ACC112 (cell line): Measurements from ENCODE around the gene MRM2.

ENCODE experiments used
- H2AFZ ChIP-seq: fragments of 200-600 bp; sonication (generic); one replicate; pipeline ENCODE4 v1.6.0; 2017; ENCODE audit warnings: antibody characterized with exemption, low read length; ENCODE audit not compliant: unreplicated experiment
- H3K27ac ChIP-seq: fragments of 200-600 bp; sonication (generic); 2 replicates; pipeline ENCODE4 v1.5.1; 2014; ENCODE audit warnings: low read depth, mild to moderate bottlenecking, antibody characterized with exemption, low read length, moderate library complexity
- H3K27me3 ChIP-seq: fragments of 200-600 bp; sonication (generic); 2 replicates; pipeline ENCODE4 v1.6.1; 2014; ENCODE audit warnings: mild to moderate bottlenecking, antibody characterized with exemption, low read length, moderate library complexity, mixed read lengths; ENCODE audit not compliant: insufficient read depth
- H3K36me3 ChIP-seq: fragments of 200-600 bp; sonication (generic); 2 replicates; pipeline ENCODE4 v1.6.1; 2016; ENCODE audit warnings: mild to moderate bottlenecking, antibody characterized with exemption, low read length, moderate library complexity, mixed read lengths; ENCODE audit not compliant: insufficient read depth
- H3K4me1 ChIP-seq: fragments of 200-600 bp; sonication (generic); one replicate; pipeline ENCODE4 v1.6.1; 2016; ENCODE audit warnings: low read length, mixed read lengths; ENCODE audit not compliant: insufficient read depth, unreplicated experiment, control insufficient read depth
- H3K4me3 ChIP-seq: fragments of 200-600 bp; sonication (generic); 2 replicates; pipeline ENCODE4 v1.5.1; 2014; ENCODE audit warnings: mild to moderate bottlenecking, low read depth, low read length
- H3K79me2 ChIP-seq: fragments of 200-600 bp; sonication (generic); one replicate; pipeline ENCODE4 v1.6.0; 2016; ENCODE audit warnings: low read length; ENCODE audit not compliant: control insufficient read depth, unreplicated experiment, insufficient read depth

MRM2 gene

DNA sequence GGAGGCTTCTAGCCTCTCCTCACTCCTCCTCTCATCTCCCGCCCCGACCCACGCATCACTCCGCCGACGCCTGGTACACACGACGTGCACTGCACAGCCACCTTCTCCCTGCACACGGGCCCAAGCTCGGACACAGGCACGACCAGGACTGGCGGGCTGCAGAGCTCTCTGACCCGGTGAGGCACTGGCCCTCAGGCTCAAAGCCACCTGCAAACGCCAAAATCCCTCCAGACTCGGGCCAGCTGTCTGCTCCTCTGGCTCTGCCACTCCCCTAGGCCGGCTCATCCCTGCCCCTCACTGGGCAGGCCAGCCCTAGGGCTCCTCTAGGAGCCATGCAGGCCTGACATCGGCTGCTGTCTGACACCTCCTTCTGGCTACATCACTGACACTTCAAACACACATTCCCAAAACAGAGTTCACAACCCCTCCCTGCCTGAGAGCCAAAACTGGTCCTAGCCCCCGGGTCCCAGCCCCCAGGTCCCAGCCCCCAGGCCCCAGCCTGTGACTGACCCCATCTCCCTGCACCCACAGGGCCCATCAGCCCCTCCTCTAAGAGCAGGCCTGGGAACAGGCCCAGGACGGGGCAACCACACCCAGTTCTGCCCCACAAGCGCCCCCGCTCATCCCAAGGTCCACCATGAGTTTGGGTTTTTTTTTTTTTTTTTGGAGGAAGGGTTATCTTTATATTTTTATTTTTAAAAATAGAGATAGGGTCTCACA lies 44.4 kb downstream of the MRM2 start:
- no peaks in the 10 kb centered on the region for H3K27me3 ChIP-seq
- H3K4me3 ChIP-seq, result no peak overlapping the region
- no peaks in the 10 kb centered on the region for H3K4me1 ChIP-seq
- H3K79me2 ChIP-seq, result no peaks in the 10 kb centered on the region
- peaks cover 19% of the 10 kb centered on the region for H3K36me3 ChIP-seq
- no peak overlapping the region for H2AFZ ChIP-seq
- H3K27ac ChIP-seq, result no peak overlapping the region

DNA sequence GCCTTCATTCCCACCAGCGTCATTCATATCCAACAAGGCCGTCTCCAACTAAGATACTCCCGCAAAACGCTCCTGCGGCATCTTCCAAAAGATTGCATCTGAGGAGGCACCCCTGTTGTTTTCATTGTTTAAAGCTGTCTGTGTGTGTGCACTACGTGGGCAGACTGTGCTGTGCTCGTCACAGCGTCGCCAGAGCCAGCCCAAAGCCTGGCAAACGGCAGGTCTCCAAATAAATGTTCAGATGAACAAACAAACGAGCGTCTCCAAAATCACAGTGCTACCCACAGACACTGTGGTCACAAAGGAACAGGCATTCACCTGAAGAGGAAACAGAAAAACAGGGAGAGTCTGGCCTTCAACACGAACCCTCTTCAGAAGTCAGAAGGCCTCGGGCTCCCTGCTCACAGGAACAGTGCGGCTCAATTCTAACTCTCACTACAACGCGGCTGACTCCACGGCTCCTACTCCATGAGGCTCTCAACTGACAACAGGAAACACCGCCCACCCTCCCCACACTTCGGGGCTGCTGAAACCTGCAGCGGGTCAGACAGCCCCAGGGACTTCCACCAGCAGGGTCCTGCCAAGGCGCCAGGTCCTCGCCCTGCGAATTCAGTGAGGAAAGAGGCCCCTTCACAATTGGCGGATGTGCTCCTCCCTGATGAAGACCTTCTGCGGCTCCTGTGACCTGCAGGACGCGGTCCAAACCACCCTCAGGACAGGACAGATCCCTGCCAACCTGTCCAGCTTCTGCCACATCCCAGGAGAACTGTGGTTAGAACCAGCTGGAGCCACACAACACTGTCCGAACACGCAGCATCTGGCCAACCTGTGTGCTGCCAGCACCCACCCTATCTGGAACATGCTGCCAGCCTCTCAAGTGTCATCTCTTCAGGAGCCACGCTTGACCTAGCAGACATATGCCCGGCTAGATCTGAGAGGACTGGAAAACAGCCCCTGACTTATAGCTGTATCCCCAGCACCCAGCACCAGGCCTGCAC lies 45.3 kb downstream of the MRM2 start:
- Histone ChIP-seq H3K79me2 (no peaks in the 10 kb centered on the region), H2AFZ (no peak overlapping the region), H3K27ac (no peak overlapping the region), H3K36me3 (peaks cover 19% of the 10 kb centered on the region), H3K4me3 (no peak overlapping the region), H3K4me1 (no peaks in the 10 kb centered on the region), H3K27me3 (no peaks in the 10 kb centered on the region)

DNA sequence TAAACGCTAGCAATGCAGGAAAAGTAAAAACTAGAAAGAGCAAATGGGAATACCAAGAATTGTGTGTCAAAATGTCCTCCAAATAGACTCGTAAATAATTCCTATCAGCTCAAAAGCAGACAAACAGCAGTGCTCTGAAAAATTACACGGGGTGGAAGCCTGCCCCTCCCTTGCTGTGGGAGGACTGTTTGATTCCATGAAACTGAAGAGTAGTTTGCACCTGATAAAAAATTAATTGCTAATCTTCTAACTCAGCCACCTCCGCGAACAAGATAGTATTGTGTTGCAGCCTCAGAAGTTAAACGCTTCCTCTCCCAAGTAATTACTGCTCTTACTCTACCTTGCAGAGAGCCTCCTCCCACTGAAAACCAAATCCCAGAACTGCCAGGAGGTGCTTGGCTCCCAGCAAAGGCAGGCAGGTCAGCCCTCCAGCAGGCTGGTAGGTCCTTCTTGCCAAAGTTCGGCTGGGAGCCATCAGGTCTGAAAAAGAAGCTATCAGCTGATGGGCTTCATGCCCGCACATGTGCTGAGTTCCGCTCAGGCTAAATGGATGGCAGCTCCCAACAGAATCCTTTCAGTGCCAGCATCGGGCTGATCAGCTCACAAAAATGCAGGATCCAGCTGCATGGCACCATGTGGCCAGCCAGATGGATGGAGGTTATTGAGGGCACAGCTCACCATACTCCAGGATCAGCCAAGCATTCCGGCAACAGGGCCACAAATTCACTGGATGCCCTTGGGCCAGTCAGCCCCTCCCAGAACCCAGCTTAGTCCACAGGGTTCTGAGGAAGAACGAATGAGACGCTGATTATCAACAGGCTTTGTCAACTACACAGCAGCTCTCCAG lies 46.4 kb downstream of the MRM2 start:
- Histone ChIP-seq H3K4me1 (no peaks in the 10 kb centered on the region), H3K27me3 (no peaks in the 10 kb centered on the region), H3K79me2 (no peaks in the 10 kb centered on the region), H2AFZ (no peak overlapping the region), H3K36me3 (peaks cover 19% of the 10 kb centered on the region), H3K4me3 (no peak overlapping the region), H3K27ac (no peak overlapping the region)

DNA sequence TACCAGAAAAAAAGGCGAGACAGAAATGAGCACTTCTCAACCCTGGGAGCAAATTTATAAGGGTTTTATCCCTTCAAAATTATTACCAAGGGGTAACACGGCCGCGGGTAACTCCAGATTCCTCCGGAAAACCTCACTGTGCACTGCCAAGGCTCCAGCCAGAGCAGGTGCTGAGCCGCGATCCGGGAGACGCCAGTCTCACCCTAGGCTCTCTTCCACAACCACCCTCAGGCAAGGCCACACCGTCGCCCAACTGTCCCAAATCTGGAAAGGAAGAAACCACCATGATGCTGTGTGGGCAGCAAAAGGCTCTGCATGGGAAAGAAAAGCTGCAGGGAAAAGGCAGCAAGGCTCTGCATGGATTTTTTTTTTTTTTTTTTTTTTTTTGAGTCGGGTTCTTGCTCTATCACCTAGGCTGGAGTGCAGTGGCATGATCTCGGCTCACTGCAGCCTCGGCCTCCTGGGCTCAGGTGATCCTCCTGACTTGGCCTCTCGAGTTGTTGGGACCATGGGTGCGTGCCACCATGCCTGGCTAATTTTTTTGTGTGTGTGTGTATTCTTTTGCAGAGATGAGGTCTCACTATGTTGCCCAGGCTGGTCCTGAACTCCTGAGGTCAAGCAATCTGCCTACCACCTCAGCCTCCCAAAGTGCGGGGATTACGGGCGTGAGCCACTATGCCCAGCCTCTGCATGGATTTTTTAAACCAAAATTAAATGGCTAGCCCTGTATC lies 48.3 kb downstream of the MRM2 start:
- H3K4me3 ChIP-seq, result no peak overlapping the region
- no peak overlapping the region for H2AFZ ChIP-seq
- no peaks in the 10 kb centered on the region for H3K4me1 ChIP-seq
- H3K27me3 ChIP-seq, result no peaks in the 10 kb centered on the region
- H3K27ac ChIP-seq, result no peak overlapping the region
- peaks cover 20% of the 10 kb centered on the region for H3K36me3 ChIP-seq
- H3K79me2 ChIP-seq, result no peaks in the 10 kb centered on the region

DNA sequence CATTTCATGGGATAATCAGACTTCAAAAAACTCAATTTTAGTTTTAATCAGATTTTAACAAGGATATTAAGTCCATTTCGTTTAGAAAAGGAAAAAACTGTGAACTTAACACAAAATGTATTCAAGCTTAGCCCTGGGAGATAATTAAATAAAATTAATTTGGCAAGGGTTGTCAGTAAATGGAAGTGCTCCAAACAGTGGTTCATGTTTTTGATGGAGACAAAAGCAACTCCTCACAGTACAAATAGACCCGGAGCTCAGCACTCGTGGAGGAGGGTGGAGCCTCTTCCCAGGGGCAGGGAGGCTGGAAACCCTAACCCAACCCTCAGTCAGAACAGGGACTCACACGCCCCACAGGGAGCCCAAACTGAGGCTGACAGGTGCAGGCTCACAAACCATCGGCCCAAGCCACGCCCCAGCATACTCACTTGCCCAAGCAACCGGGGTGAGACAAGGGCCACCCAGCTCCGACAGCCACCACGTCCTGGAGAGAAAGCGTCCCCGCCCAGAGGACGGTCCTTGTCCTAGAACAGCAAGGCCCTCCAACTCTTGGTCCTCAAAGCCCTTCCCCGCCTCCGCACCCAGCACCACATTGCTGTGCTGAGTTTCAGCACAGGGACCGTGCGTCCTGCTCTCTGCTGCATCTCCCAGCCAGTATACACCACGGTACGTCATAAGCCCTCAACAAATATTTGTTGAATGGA lies 49.0 kb downstream of the MRM2 start:
- Histone ChIP-seq H3K36me3 (peaks cover 21% of the 10 kb centered on the region), H3K4me1 (no peaks in the 10 kb centered on the region), H3K79me2 (no peaks in the 10 kb centered on the region), H3K27me3 (no peaks in the 10 kb centered on the region), H3K4me3 (no peak overlapping the region), H2AFZ (no peak overlapping the region), H3K27ac (no peak overlapping the region)

DNA sequence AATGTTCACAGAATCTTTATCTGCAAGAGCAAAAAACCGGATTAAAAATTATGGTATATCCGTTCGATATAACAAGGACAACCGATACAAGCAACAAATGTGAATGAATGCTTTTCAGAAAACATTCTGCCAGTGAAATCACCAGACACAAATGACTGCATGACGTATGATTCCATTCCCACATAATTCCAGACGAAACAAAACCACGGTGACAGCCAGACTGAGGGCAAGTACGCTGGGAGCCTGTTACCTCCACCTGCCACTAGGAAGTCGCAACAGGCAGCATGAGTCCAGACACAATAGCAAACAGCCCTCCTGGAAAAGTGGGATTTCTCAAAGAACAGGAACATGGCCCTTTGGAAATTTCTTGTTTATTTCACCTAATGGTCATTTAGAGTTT lies 51.0 kb downstream of the MRM2 start:
- H3K27me3 ChIP-seq, result no peaks in the 10 kb centered on the region
- peaks cover 23% of the 10 kb centered on the region for H3K36me3 ChIP-seq
- no peak overlapping the region for H2AFZ ChIP-seq
- no peak overlapping the region for H3K27ac ChIP-seq
- no peaks in the 10 kb centered on the region for H3K79me2 ChIP-seq
- no peak overlapping the region for H3K4me3 ChIP-seq
- H3K4me1 ChIP-seq, result no peaks in the 10 kb centered on the region

DNA sequence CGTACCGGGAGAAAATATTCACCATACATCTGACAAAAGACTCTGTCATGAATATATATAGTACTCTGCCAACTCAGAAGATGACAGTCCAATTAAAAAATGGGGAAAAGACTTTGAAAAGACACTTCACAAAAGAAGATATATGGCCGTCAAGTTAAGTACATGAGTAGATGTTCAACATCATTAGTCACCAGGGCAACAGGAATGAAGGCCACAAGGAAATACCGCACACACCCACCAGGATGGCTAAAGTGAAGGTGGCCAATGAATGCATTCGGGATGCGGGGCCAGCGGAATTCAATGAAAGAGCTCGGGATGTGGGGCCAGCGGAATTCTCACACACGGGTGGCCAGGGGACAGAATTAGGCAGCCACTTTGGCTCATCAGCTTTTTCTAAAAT lies 51.5 kb downstream of the MRM2 start:
- no peak overlapping the region for H3K4me3 ChIP-seq
- H2AFZ ChIP-seq, result no peak overlapping the region
- peaks cover 19% of the 10 kb centered on the region for H3K36me3 ChIP-seq
- H3K4me1 ChIP-seq, result no peaks in the 10 kb centered on the region
- no peaks in the 10 kb centered on the region for H3K27me3 ChIP-seq
- H3K27ac ChIP-seq, result no peak overlapping the region
- H3K79me2 ChIP-seq, result no peaks in the 10 kb centered on the region

DNA sequence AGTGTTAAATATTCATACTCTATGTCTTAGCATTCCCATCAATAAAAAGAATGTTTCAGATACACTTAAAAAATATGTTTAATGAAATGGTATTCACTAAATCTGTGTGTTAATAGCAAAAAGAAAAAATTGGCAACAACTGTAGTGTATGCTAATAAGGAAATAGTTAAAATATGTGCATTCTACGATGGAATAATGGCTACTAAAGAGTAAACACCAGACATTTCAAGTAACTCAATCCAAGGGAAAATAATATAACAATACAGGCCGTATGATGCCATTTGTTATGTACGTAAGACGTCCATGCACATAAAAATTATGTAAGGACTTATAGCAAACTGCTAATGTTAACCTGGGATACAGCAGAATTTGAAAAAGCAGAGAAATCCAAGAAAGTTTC lies 55.8 kb downstream of the MRM2 start:
- Histone ChIP-seq H3K27me3 (no peaks in the 10 kb centered on the region), H3K36me3 (peaks cover 14% of the 10 kb centered on the region; the same call in 1 of the 2 replicates), H3K27ac (no peak overlapping the region), H2AFZ (no peak overlapping the region), H3K79me2 (no peaks in the 10 kb centered on the region), H3K4me1 (no peaks in the 10 kb centered on the region), H3K4me3 (no peak overlapping the region)

DNA sequence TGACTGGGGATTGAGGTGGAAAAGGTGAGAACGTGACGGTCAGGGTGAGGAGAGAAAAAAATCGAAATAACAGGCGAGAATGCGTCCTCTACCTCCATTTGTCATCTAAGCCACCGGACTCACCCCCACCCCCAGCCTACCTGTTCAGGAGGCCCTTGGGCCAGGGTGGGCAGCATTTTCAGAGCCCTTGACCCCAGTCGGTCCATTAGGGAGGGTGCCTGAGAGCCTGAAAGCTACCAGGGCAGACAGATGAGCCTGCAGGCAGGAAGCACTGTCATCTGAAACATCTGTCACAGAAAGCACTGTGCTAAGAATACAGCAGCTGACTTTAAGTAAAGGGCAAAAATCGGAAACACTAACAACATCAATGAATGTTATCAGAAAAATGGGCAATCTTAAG lies 56.3 kb downstream of the MRM2 start:
- H3K27ac ChIP-seq, result no peak overlapping the region
- no peaks in the 10 kb centered on the region for H3K79me2 ChIP-seq
- no peak overlapping the region for H2AFZ ChIP-seq
- no peaks in the 10 kb centered on the region for H3K4me1 ChIP-seq
- H3K36me3 ChIP-seq, result peaks cover 14% of the 10 kb centered on the region; the same call in 1 of the 2 replicates
- H3K4me3 ChIP-seq, result no peak overlapping the region
- H3K27me3 ChIP-seq, result no peaks in the 10 kb centered on the region
